HG03159 (cell line): ENCODE measurements around the gene ATP5ME.
"Not testable (repeated sequence)": the region's sequence is repeated elsewhere in the genome, so short reads cannot be mapped to it uniquely, and the experiment has no call there.

ENCODE experiments used
- ATAC-seq: cut with Tn5 transposase; IDR thresholded peaks from one replicate; pipeline ENCODE4 v1.9.1; 2021; ENCODE audit warnings: mild to moderate bottlenecking, moderate library complexity; ENCODE audit not compliant: unreplicated experiment

The ATP5ME gene

DNA sequence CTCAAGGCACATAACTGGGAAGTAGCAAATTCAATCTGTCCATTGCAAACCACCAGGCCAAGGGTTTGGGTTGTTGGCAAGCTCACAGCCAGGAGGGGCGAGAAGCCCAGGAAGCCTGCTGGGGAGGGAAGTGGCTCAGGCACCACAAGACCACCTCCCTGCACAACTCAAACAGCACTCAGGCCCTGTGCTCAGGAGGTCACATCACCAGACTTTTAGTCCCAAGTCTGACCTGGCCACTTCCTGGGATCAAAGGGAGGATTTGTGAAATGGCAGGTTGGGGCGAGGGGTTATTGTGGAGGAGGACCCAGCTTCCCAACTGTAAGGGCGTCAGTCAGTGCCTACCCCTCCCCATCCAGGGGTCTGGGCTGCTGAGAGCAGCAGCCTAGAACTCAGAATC lies 2.3 kb downstream of the ATP5ME start:
- ATAC-seq, result no peak

DNA sequence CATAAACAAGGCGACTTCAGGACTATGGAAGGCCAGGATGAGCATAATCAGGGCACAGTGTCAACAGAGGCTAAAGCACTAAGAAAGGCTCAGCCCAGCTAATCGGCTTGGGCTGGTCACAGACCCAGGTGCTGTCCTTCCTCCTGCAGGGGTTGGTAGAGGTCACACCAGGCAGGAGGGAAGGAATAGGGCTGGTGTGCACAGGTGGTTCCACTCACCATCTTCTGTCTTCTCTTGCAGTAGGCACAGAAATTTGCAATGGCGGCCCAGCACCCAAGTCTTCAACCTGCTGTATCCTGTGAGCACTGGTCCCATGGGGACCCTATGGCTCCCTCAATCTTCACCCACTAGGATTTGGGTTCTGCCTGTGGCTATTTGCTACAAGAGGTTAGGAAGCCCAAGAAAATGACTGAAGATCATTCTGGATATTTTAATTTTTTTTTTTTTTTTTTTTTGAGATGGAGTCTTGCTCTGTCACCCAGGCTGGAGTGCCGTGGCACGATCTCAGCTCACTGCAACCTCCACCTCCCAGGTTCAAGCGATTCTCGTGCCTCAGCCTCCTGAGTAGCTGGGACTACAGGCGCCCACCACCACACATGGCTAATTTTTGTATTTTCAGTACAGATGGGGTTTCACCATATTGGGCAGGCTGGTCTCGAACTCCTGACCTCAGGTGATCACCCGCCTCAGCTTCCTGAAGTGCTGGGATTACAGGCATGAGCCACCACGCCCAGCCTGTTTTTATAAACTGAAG lies 4.1 kb downstream of the ATP5ME start:
- not testable (repeated sequence) for ATAC-seq

DNA sequence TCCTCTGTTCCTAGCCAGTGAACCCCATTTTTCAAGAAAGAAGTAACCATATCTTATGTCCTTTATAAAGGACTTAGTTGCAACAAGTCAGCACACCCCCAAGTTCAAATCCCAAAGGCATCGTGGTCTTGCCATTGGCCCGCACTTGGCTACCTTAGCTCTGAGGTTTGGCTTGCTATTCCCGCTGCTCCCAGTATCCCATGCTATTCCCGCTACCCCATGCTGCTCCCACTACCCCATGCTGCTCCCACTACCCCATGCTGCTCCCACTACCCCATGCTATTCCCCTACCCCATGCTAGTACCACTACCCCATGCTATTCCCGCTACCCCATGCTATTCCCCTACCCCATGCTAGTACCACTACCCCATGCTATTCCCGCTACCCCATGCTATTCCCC lies 5.9 kb downstream of the ATP5ME start:
- ATAC-seq, result not testable (repeated sequence)

DNA sequence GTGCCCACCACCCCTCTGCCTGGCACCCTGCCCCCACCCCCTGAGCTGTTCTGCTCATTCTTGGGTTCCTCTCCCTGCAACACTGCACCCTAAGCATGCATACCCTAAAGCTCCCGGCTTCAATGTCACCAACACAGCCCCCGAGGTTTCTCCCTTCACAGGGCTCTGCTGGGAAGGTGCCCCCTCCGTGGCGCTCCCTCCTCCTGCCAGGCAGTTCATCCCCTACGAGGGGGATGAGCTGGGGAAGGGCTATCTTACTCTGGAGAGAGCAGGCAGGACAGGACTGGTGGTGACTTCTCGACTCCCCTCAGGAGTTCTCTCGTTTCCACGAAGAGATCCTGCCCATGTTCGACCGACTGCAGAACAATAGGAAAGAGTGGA lies 6.5 kb downstream of the ATP5ME start:
- no peak for ATAC-seq

DNA sequence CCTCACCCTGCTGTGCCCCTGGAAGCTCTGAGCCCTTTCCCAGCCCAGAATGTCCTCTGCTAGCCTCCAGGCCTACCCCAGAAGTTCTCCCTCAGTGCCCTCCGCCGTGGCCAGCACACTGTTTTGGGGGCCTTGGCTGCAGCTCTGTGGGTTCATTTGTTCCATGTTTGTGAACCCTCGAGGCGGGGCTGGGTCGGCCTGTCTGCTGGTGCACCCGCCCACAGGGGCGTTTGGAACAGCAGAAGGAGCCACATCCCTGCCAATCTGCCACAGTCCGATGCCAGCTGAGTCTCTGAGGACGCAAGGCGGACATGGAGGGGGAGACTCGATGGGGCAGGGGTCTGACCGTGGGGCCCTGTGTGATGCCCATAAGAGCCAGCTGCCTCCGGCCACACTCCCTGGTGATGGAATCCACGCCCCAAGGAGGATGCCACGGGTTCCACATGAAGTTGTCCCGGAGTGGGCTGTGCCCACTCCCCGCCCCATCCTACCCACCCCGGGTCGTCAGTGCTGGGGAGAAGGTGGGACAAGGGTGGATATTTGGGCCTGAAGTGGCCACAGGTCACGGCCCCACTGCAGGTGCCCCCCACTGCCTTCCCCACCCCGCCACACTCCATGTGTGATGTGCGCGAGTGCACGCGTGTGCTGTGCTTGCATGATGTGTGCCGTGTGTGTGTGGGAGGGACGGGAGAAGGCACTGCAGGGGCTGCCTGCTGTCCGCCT lies 7.1 kb downstream of the ATP5ME start:
- ATAC-seq, result no peak

DNA sequence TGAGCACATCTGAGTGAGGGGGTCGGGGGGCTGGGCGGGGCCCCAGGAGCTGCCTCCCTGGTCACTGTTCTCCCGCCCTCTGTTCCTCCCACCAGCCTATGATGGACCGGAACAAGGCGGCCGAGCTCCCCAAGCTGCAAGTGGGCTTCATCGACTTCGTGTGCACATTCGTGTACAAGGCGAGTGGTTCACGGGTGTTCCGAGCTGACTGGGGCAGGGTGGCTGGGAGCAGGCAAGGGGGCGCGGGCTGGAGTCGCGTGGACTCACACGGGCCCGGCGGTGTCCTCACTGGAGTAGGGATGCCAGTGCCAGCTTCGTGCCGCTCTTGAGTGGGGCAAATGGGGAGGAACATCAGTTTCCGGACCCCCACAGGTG lies 7.7 kb downstream of the ATP5ME start:
- no peak for ATAC-seq

DNA sequence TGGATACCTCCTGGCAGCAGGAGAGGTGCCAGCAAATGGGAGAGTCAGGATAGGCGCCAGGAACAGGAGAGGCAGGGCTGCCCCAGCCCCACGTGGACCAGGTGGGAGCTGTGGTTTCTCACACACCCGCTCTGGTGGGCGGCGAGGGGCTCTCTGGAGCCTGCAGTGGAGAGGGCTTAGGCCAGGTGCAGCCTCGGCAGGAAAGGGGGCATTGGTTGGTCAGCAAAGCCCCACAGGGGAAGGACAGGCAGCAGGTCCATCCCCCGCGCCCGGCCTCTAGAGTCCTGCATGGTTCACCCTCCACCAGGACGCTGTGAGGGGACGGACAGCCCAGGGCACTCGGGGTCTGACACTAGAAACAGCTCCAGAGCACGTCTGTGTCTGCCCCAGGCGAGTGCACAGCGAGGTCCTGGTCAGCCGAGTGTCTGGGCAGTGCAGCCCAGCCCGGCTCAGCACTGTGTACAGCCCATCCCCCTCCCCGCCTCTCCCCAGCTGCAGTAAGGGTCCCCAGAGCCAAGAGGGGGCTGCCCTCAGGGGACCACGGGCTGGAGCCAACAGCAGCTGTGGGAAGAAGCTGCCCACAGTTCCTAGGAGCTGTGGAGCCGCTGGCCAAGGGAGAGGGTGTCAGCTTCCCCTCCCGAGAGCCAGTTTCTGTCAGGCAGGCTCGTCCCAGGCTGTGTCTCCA lies 8.2 kb downstream of the ATP5ME start:
- ATAC-seq, result no peak

DNA sequence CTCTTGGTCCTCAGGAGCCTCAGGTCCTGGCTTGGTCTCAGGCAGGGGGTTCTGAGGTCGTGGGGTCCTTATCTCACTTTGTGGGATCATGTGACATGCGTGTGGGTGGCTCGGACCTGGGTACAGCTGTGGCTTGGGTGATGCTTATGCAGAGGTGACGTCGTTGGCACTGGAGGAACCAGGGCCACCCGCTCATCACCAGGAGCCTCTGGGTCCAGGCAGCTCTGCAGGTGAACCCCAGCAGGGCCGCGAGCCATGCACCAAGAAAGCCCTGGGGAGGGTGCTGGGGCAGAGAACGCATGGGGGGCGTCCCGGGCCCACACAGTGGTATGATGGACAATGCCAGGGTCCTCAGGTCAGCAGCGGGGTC lies 8.7 kb downstream of the ATP5ME start:
- ATAC-seq, result no peak

DNA sequence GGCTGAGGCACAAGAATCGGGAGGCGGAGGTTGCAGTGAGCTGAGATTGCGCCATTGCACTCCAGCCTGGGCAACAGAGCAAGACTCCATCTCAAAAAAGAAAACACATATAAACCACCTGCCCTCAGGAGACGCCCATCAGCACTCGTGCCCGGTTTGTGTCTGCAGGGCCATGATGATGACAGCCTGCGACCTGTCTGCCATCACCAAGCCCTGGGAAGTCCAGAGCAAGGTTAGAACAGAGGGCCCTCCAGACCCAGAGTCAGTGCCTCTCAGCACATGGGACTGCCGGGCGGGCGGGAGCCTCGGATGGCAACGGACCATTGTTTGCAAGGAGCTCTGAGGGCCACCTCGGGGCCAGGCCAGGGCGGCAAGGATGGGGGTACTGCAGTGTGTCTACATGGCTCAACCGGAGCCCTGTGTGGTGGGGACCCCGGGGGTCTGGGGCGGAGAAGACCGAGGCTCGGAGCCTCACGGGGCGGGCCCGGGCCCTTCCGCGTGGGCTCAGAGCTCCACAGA lies 9.3 kb downstream of the ATP5ME start:
- ATAC-seq, result no peak

DNA sequence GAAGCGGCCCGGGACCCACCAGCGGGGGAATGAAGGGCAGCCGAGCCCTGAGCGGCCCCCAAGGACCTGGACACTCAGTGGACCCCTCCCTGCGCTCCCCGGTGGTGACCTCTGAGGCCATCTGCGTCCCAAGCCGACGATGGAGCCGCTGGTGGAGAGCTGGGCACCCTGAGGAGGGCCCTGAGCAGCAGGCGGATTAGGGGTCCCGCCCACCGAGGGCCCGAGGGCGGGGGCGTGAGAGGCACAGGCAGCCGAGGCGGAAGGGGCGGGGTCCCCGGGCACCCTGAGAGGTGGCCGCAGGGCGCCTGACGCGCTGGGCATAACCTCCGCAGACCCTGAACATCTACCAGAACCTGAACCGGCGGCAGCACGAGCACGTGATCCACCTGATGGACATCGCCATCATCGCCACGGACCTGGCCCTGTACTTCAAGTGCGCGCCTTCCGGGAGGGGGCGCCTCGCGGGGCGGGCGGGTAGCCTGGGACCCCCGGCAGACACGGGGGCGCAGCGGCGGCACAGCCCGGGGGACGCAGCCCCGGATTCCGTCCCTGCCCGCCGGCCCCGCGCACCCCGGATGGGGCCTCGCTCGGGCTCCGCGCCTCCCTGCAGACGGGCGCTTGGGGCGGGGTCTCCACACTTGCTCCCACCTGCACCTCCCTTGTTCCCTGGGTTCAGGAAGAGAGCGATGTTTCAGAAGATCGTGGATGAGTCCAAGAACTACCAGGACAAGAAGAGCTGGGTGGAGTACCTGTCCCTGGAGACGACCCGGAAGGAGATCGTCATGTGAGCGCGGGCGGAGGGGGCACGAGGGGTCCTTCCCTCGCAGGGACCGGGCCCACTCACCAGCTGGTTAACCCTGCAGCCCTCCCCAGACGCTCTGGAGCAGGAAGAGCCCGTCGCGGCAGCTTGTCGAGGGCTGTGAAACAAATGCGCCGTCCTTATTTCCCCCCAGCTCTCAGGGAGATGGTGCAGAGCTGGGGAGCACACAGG lies 10.3 kb downstream of the ATP5ME start:
- peak; percentile 55 for ATAC-seq

DNA sequence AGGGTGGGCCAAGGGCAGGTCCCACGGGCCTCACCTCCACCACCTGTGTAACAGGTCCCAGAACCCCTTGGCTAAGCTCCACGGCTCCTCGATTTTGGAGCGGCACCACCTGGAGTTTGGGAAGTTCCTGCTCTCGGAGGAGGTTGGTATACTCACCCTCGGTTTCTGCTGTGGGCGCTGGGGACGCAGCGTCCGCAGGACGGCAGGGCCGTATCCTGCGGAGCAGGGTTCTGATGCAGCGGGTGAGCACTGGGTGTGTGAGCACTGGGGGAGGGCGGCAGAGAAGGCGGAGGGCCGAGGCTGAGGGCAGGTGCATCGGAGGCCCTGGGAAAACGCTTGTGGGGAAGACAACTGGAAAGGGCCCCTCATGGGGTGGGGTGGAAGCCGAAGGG lies 11.0 kb downstream of the ATP5ME start:
- ATAC-seq, result no peak

DNA sequence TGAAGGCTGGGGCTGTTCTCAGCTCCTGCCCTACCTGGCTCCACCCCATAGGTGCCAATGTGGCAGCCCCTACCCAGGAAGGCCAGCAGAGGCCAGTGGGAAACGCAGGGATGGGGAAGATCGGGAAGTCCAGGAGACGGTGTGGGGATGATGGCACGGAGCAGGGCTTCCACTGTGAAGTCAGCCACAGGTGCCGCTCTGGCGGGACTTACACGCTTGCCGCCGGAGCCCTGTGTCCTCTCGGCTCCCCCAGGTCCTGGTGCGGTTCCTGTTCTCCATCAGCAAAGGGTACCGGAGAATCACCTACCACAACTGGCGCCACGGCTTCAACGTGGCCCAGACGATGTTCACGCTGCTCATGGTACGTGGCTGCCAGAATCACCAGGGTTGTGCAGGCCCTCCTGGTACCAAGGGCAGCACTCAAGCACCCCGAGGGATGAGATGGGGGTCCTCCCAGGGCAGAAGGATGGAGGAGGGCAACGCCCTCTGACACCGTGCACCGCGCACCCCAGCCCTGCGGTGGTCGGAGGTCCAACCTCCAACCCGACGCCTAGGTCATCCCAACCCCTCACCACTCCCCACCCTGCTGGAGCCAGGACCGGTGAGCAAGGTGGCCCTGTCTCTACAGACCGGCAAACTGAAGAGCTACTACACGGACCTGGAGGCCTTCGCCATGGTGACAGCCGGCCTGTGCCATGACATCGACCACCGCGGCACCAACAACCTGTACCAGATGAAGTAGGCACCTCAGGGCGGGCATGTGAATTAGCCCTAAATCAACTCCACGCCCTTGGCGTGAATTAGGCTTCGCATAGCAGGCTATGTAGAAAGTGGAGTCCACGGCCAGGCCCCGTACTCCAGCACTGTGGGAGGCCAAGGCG lies 12.0 kb downstream of the ATP5ME start:
- no peak for ATAC-seq

DNA sequence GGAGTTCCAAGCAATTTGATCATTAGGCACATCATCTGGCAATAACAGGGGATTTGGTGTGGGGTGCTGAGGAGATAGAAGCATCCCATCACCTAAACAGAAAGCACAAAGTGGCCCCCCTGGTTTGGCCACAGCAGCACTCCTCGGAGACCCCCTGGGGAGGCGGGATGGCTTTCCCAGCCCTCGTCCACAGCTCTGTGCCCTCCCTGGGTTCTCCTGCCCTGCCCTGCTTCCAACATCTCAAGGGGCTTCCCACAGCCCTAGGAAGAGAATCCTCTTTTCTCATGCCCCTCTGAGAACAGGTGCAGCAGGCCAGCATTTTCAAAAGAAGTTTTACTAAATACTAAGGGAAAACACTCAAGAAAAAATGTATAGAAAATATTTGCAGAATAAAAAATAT lies 12.8 kb downstream of the ATP5ME start:
- no peak for ATAC-seq

DNA sequence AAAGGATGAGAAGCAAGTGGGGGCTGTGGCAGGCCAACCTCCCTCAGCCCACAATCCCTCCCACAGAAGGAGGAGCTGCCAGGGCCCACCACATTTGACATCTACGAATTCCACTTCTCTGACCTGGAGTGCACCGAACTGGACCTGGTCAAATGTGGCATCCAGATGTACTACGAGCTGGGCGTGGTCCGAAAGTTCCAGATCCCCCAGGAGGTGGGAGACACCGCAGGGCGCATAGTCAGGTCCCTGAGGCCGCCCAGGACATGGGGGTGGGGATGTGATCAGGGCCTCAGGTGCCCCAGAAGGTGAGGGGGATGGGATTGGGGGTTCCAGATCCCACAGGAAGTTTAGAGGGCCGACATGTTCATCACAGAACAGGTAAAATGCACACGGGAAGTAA lies 13.7 kb downstream of the ATP5ME start:
- ATAC-seq, result no peak

DNA sequence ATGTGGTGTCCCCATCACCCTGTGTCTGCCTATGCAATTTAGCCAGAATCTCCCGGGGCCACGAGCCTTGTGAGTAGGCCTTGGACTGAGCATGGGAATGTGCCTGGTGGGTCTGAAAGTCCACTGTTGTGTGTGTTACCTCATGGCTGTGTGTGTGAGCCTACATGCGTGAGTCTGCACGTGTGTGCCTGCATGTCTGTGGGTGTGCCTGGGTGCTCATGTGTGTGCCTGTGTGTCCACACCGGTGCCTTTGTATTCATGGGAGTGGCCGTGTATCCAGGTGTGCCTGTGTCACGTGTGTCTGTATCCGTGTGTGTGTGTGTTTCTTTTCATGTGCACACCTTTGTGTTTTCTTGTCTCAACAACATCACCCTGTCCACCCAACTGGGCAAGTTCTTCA lies 14.2 kb downstream of the ATP5ME start:
- no peak for ATAC-seq

DNA sequence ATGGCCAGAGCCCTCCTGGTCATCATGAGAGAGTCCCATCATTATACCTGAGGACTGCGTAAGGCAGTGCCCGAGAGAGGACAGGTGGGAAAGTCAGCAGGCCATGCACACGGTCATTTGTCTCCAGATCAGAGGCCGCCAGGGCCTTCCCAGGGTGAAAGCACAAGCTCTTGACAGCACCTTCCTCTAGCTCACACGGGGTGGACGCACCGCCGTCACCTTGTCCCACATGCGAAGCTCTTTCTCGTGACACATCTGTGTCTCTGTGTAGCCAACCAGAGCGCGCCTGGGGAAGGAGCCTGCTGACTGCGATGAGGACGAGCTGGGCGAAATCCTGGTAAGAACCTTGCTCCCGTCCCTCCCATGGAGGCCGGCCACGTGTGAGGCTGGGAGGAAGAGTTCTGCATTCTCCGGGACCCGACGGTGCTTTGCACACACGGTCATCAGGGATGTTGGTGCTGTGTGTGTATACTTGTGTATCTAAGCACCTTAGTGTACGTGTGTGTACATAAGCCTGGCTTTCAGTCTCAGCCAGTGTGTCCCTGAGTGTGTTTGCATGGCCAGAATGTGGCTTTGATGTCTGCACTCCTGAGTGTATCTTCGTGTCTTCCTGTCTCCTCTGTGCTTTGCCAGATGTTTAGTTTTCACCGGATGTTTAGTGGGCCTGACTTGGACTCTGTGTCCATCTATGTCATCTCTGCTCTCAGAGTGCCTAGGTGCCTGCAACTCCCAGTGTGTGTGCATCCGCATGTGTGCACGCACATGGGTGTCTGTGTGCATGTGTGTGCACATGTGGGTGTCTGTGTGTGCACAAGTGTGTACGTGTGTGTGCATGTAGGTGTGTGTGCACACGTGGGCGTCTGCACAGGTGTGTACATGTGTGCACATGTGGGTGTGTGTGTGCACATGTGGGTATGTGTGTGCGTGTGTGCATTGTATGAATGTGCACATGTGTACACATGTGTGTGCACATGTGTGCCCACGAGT lies 15.1 kb downstream of the ATP5ME start:
- no peak for ATAC-seq

DNA sequence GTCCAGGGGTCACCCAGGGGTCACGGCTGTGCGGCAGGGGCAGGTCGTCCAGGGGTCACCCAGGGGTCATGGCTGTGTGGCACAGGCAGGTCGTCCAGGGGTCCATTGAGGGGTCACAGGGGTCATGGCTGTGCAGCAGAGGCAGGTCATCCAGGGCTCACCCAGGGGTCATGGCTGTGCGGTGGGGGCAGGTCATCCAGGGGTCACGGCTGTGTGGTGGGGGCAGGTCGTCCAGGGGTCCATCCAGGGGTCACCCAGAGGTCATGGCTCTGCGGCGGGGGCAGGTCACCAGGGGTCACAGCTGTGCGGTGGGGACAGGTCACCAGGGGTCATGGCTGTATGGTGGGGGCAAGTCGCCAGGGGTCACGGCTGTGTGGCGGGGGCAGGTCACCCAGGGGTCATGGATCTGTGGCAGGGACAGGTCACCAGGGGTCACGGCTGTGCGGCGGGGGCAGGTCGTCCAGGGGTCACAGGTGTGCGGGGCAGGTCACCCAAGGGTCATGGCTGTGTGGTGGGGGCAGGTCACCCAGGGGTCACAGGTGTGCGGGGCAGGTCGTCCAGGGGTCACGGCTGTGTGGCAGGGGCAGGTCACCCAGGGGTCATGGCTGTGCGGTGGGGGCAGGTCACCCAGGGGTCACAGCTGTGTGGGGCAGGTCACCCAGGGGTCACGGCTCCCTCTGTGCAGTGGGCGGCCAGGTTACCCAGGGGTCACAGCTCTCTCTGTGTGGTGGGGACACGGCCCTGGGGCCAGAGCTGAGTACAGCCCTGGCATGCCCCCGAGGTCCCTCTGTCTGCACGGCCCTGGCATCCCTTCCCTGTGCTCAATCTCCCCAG lies 16.0 kb downstream of the ATP5ME start:
- no peak for ATAC-seq
